Activated CD8-positive, alpha-beta memory T cell treated with anti-CD3 and anti-CD28 coated beads for 36 hours (primary cell): Measurements from ENCODE around the gene COG3. TPM values are rescaled to one million over a fixed set of nuclear protein-coding genes. Genes with fewer than 3 reads are reported as not detected.
"Not testable (repeated sequence)": the region's sequence is repeated elsewhere in the genome, so short reads cannot be mapped to it uniquely, and the experiment has no call there.

ENCODE experiments used
- CTCF ChIA-PET: fragments of 350-600 bp; sonication (Branson Sonifier 250); formaldehyde crosslinking; loops from one replicate; lab custom pipeline; 2021; ENCODE audit warnings: antibody characterized with exemption; lab: Charles Lee
- POLR2A ChIA-PET: fragments of 350-600 bp; sonication (Branson Sonifier 250); formaldehyde crosslinking; loops from one replicate; lab custom pipeline; 2021; ENCODE audit warnings: antibody characterized with exemption; lab: Charles Lee
- total RNA-seq, 2 experiments: library from RNA; stranded (reverse); gene quantifications; one replicate each; pipeline ENCODE4 v1.2.3, GENCODE V29; 2021

The COG3 gene, protein sequence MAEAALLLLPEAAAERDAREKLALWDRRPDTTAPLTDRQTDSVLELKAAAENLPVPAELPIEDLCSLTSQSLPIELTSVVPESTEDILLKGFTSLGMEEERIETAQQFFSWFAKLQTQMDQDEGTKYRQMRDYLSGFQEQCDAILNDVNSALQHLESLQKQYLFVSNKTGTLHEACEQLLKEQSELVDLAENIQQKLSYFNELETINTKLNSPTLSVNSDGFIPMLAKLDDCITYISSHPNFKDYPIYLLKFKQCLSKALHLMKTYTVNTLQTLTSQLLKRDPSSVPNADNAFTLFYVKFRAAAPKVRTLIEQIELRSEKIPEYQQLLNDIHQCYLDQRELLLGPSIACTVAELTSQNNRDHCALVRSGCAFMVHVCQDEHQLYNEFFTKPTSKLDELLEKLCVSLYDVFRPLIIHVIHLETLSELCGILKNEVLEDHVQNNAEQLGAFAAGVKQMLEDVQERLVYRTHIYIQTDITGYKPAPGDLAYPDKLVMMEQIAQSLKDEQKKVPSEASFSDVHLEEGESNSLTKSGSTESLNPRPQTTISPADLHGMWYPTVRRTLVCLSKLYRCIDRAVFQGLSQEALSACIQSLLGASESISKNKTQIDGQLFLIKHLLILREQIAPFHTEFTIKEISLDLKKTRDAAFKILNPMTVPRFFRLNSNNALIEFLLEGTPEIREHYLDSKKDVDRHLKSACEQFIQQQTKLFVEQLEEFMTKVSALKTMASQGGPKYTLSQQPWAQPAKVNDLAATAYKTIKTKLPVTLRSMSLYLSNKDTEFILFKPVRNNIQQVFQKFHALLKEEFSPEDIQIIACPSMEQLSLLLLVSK
- total RNA-seq: 10 to 100 TPM; 16.3 to 18.4 TPM

DNA sequence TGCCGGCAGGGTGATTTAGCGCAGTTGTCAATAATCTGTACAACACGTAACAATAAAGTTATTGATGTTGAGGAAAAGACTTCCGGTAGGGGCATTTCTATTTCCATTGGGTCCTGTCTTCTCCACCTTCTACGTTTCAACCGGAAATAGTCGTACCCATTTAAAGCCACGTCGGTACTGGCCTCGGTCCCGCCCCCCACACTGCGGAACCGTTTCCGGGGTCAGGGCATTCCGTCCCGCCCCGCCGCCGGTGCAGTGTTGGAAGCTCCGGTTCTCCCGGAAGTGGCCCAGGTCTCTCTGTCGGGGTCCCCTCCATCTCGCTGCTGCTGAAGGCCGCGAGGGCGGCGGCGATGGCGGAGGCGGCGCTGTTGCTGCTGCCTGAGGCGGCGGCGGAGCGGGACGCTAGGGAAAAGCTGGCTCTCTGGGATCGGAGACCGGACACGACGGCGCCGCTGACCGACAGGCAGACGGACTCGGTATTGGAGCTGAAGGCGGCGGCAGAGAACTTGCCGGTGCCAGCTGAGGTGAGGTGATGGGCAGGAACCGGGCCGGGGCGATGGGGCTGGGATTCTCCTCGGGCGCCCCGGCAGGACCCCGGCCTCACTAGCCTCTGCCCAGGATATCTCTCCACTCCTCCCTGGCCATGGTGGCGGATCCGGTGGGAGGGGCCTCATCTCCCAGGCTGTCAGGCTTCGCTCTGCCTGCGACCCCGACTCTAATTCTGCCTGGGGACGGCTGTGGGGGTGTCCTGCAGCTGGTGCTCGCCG lies at the start of gene COG3:
TSS of gene COG3 (plus strand) at position 253 of the 767 bp plus-strand sequence. CDS start at position 351, 98 bp downstream.
- ChIA-PET POLR2A (interaction anchor here (1.0 to 1.9 kb wide), 5 partner anchors 11 to 127 kb away, joined by 4 to 7 read pairs (median 4); partner anchors contain the start of genes SLC25A30 and TPT1), CTCF (interaction anchor here (0.6 kb wide), 1 partner anchor 118 kb away, joined by 4 read pairs; no protein-coding TSS in a partner anchor)

DNA sequence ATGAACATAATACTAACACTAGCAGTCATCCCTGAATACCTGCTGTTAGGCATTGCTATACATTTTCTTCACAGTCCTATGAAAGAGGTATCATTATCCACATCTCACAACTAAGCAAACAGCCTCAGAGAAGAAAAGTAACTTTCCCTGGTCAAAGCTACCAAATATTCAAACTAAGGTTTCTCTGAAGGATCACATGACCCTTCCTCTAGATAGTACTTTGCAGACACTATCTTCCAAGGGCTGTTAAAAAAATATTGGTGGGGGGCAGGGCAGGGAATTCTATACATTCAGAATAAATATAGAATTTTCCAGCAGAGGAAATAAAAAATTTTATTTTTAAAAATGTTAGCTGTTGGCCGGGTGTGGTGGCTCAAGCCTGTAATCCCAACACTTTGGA lies 49.6 kb upstream of the COG3 start:
- ChIA-PET POLR2A (interaction anchor here (0.6 kb wide), 2 partner anchors 19 to 87 kb away, joined by 3 read pairs; no protein-coding TSS in a partner anchor), CTCF (interaction anchor here (0.7 to 2.1 kb wide), 3 partner anchors 19 to 144 kb away, joined by 4 to 5 read pairs (median 5); no protein-coding TSS in a partner anchor)

DNA sequence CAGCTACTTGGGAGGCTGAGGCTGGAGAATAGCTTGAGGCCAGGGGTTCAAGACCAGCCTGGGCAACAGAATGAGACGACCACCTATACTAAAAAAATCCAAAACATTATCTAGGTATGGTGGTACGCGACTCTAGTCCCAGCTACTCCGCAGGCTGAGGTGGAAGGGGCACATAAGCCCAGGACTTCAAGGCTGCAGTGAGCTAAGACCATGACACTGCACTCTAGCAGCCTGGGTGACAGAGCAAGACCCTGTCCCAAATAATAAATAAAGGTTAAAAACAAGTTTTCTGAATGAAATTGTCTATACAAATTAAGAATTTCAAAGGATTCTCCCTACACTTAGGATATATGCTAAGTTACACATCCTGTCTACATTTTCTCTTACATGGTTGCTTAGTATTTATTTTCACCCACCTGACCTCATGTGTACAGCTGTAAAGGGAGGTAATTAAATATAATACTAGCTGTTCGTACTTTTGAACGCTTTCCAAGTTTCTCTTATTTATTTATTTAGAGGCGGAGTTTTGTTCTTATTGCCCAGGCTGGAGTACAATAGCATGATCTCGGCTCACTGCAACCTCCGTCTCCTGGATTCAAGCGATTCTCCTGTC lies 48.1 kb upstream of the COG3 start:
- ChIA-PET POLR2A (interaction anchor here (0.6 to 1.4 kb wide), 3 partner anchors 23 to 75 kb away, joined by 3 to 4 read pairs (median 3); no protein-coding TSS in a partner anchor), CTCF (interaction anchor here (1.0 to 2.1 kb wide), 5 partner anchors 17 to 369 kb away, joined by 3 to 5 read pairs (median 4); no protein-coding TSS in a partner anchor)

DNA sequence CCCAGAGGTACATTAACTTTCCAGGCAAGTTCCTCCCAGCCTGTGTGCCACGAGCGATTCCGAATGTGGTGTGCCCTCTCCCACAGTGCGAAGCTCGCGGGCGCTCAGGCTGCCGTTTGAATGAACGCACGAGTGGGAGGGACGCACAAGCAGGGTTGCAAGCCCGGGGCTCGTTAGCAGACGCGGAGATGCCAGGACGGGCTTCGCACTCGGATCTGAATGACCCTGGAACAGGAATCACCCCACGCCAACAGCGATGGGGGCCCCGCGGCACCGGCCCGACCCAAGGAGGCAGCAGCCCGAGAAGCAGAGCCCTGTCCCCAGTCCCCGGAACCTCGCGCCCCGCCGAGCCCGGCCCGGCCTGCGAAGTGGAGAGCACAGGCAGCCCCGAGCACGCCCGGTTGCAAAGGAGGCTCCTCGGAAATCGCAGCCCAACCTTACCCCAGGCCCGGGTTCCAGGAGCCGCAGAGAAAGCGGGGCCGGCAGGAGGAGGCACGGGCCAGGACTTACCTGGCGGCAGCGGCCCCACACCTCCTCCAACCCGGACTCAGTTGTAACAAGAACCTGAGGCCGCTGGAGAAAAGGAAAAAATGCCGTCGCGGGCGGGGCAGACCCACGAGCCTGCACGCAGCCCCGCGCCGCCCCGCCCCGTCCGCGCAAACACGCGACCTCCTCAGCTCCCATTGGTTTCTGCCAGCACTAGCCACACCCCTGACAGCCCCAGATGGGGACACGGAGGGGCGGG lies 46.8 kb upstream of the COG3 start, which contains the start of gene SLC25A30:
TSS of gene SLC25A30 (minus strand) at position 584 of the 745 bp plus-strand sequence. CDS start 6,948 bp downstream, outside the sequence.
- ChIA-PET POLR2A (interaction anchor here (0.5 to 1.4 kb wide), 10 partner anchors 24 to 762 kb away, joined by 3 to 7 read pairs (median 3); partner anchors contain the start of gene COG3), CTCF (interaction anchor here (0.9 to 1.9 kb wide), 3 partner anchors 19 to 48 kb away, joined by 3 to 4 read pairs (median 3); no protein-coding TSS in a partner anchor)

DNA sequence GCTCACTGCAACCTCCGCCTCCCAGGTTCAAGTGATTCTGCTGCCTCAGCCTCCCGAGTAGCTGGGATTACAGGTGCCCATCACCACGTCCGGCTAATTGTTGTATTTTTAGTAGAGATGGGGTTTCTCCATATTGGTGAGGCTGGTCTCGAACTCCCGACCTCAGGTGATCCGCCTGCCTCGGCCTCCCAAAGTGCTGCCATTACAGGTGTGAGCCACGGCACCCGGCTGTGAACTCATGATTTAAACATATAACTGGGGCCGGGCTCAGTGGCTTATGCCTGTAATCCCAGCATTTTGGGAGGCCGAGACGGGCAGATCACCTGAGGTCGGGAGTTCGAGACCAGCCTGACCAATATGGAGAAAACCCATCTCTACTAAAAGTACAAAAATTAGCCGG lies 45.4 kb upstream of the COG3 start:
- CTCF ChIA-PET: not testable (repeated sequence)
- POLR2A ChIA-PET: interaction anchor here (0.7 to 1.4 kb wide), 2 partner anchors 46 to 74 kb away, joined by 7 to 10 read pairs; partner anchors contain the start of gene COG3

DNA sequence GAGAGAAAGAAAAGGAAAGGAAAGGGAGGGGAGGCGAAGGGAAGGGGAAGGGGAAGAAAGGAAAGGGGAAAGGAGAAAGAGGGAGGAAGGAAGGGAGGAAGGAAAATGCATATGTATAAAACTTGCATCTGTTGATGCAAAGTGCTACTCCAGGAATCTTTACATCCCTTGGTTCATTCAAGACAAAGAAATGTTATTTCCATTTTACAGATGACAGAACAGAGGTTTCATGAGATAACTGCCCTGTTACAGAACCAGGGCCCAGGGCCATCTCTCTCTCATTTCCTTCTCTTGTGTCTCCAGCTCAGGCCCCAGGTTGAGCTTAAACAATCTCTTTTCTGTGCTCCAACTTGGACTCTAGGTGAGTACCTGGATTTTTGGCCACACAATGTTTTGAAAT lies 44.8 kb upstream of the COG3 start:
- ChIA-PET CTCF (no interaction called here), POLR2A (no interaction called here)

DNA sequence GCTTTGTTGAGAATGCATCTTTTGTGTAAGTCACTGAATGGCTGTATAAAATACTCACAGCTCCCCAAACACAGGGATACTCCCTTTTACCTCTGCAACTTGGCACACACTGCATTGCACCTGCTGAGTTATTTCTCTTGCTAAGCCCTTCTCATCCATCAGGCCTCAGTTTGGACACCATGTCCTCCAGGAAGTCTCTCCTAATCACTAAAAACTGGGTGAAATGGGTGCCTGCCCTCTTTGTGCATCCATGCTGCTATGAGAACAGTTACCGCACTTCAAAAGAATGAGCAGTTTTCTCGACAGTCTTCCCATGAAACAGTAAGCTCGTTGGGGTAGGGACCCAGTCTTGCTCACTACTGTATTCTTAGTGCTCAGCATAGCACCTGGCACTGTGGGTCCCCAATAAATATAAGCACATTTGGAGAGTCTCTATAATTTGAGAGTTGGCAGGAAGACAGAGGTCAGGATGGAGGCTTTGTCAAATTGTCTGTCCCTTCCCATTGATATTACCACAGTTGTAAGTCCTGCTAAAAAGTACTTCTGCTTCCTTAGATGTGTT lies 41.9 kb upstream of the COG3 start:
- ChIA-PET CTCF (interaction anchor here (0.6 kb wide), 1 partner anchor 19 kb away, joined by 3 read pairs; no protein-coding TSS in a partner anchor), POLR2A (interaction anchor here (0.6 kb wide), 1 partner anchor 82 kb away, joined by 3 read pairs; the partner anchor contains the start of gene TPT1)

DNA sequence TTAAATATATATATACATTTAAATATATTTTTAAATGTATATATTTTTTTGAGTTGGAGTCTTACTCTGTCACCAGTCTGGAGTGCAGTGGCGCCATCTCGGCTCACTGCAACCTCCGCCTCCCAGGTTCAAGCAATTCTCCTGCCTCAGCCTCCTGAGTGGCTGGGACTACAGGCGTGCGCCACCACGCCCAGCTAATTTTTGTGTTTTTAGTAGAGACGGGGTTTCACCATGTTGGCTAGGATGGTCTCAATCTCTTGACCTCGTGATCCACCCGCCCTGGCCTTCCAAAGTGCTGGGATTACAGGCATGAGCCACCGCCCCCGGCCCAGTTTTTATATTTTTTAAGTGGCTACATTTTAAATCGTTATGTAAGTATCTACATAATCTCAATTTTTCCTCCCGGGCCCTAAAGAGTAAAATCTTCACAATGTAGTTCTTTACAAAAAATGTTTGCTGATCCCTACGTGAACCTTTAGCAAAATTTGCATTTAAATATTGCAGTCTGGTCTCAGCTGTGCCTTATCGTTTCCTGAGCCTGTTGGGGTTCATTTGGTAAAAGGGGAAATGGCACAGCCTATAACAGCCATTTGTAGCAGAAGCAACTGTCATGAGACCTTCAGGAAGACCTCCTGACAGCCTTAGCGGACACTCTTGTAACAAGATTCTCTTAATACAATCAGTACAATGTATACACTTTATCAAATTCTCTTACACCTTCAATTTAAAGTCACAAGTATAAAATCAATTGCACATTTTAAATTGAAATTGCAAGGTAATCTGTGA lies 38.5 kb upstream of the COG3 start:
- CTCF ChIA-PET, POLR2A ChIA-PET: not testable (repeated sequence)

DNA sequence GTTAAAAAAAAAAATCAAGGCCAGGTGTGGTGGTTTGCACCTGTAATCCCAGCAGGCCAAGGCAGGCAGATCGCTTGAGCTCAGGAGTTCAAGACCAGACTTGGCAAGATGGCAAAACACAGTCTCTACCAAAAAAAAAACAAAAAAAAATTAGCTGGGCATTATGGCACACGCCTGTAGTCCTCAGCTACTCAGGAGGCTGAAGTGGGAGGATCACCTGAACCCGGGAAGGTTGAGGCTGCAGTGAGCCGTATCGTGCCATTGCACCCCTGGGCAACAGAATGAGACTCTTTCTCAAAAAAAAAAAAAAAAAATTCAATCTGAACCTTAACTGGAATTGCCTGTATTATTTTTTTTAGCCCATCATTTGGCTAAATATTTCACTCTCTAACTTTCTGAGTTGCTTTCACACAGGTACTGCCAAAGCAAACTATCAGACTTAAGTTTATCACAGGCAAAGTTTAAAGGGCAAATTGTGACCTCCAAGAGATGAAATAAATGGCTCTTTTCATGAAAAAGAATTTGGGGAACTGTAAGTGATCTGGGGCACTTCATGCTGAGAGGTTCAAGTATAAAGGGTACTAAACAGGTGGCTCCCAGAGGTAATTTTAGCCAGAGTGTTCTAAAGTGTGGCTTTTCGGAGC lies 31.9 kb upstream of the COG3 start:
- POLR2A ChIA-PET: no interaction called here
- CTCF ChIA-PET: no interaction called here

DNA sequence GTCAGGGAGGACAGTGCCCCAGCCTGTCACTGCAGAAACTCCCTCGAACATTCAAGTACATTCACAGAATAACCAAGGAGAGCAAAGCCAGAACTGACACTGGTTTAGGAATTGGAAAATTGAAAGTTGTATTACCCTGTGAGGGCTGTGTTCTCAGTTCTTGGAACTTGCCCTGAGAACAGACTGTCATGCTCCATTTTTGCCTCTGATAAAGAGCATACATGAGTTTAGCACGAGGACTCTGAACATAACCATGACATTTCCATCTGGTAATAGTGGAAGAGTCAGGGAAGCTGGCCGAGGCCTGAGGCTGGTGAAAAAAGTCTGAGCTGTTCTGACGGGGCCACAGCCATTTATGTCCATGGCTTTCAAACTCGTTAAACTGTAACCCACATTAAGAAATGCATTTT lies 31.4 kb upstream of the COG3 start:
- ChIA-PET CTCF (no interaction called here), POLR2A (no interaction called here)

DNA sequence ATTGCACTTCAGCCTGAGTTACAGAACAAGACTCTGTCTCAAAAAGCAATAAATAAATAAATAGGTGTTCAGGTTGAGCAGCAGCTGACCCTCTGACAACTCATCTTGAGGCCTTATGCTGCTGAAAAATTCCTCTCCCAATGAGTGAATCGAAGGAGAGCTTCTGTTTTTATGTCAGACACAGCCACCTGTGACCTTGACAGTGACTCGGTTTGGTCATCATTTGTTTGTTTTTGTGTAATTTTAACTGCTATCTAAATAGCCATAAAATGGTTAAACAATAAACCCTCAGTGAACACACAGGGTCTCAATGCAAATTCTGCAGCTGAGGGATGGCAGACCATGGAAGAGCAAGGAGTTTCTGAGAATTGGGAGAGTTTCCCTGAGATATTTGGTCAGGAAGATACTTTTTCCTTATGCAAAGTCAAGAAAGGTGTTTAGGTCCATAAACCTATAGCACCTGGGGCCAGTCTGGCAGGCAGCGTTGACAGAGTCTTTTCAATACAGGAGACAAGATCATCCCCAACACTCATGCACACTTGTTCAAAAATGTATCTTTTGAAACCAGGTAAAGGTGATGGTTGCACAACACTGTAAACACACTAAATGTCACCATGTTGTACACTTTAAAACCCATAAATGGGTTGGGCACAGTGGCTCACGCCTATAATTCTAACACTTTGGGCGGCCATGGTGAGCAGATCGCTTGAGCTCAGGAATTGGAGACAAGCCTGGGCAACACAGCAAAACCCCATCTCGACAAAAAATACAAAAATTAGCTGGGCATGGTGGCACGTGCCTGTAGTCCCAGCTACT lies 30.0 kb upstream of the COG3 start:
- ChIA-PET POLR2A (no interaction called here), CTCF (no interaction called here)

DNA sequence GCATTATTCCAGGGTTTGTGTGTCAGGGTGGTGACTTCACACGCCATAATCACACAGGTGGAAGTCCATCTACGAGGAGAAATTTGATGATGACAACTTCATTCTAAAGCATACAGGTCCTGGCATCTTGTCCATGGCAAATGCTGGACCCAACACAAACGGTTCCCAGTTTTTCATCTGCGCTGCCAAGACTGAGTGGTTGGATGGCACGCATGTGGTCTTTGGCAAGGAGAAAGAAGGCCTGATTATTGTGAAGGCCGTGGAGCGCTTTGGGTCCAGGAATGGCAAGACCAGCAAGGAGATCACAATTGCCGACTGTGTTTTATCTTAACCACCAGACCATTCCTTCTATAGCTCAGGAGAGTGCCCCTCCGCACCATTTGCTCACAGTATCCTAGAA lies 28.4 kb upstream of the COG3 start:
- ChIA-PET CTCF (no interaction called here), POLR2A (no interaction called here)

DNA sequence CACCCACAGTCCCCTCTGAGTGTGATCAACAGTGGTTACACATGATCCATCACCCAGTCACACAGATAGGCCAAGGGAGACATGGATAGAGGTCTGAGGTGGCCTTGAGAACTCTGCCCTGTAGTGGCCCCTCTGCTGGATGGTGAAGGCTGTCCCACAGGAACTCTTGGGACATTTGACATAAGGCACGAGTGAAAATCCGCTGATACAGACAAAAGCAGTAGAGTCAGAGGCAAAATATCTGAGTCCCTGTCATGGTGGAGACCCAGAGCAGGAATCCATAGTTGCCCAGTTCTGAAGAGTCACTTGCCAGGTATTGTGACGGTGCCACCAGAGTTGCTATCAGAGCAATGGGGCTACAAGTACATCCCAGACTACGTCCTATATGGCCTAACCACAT lies 27.8 kb upstream of the COG3 start:
- CTCF ChIA-PET: no interaction called here
- POLR2A ChIA-PET: no interaction called here

DNA sequence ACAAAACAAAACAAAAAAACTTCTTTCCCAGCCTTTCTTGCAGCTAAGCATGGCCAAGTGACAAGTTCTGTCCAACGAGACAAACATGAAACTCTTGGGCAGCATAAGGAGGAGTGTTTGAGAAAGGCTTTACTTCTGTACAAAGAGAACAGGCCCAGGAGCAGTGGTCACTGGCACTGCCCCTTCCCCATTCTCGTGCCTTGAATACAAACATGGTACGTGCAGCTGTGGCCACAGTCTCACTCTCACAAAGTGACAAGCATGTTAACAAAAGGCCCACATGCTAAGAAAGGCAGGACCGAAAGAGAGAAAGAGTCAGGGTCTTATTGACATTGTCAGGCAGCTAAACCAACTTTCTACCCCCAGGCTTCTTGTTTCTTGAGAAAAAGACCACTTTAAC lies 26.8 kb upstream of the COG3 start:
- POLR2A ChIA-PET: no interaction called here
- CTCF ChIA-PET: no interaction called here

DNA sequence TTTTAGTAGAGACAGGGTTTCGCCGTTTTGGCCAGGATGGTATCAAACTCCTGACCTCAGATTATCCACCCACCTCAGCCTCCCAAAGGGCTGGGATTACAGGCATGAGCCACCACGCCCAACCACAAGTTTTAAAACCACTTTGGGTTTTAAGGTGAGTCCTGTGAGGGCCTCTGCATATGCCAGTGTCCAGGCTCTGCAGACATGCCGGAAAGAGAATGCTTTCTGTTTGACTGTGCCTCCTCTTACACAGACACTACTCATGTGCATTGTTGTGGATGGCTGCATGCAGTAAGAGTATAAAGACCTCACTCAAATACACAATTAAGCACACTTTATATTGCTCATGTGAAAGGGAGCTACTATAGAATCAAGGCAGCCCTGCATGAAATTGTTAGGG lies 25.7 kb upstream of the COG3 start:
- CTCF ChIA-PET: no interaction called here

More for the DNA sequence above, 25.7 kb upstream of the COG3 start:
- POLR2A ChIA-PET: no interaction called here
